Small intestine (tissue), 7 donors: ENCODE results near the gene DTNB. TPM values are rescaled to one million over a fixed set of nuclear protein-coding genes. Genes with fewer than 3 reads are reported as not detected.
"Not testable (repeated sequence)": the region's sequence is repeated elsewhere in the genome, so short reads cannot be mapped to it uniquely, and the experiment has no call there.

ENCODE experiments used
- DNase-seq, 2 donors: peaks; one replicate each; pipeline versions ENCODE4 v3.0.0 to v3.0.0-alpha.2; 2013
- FAIRE-seq: peaks from 2 replicates; lab custom pipeline; 2012; peaks lifted over from hg19 to GRCh38; lab: Jason Lieb, UNC
- H3K27ac ChIP-seq, 3 donors: one replicate each; pipeline ENCODE4 v1.5.1; 2013; ENCODE audit warnings: low read length in 2 of 3, mild to moderate bottlenecking in 2 of 3, control low read depth in 1 of 3, inconsistent platforms in 1 of 3, low read depth in 1 of 3, moderate library complexity in 1 of 3
- H3K27me3 ChIP-seq, 3 donors: one replicate each; pipeline ENCODE4 v1.6.1; 2013; ENCODE audit warnings: low read length in 3 of 3, inconsistent platforms in 1 of 3; ENCODE audit not compliant: control insufficient read depth in 3 of 3, insufficient read depth in 3 of 3
- H3K36me3 ChIP-seq, 3 donors: one replicate each; pipeline ENCODE4 v1.6.1; 2013; ENCODE audit warnings: low read length in 3 of 3, inconsistent platforms in 1 of 3, low read depth in 1 of 3, mild to moderate bottlenecking in 1 of 3, moderate library complexity in 1 of 3; ENCODE audit not compliant: control insufficient read depth in 3 of 3, insufficient read depth in 2 of 3
- H3K4me1 ChIP-seq, 3 donors: one replicate each; pipeline ENCODE4 v1.6.1; 2013; ENCODE audit warnings: low read length in 2 of 3, inconsistent platforms in 1 of 3, low read depth in 1 of 3, mild to moderate bottlenecking in 1 of 3, moderate library complexity in 1 of 3; ENCODE audit not compliant: control insufficient read depth in 3 of 3, insufficient read depth in 2 of 3
- H3K4me3 ChIP-seq, 3 donors: one replicate each; pipeline ENCODE4 v1.5.1; 2013; ENCODE audit warnings: low read length in 3 of 3, control low read depth in 1 of 3, inconsistent platforms in 1 of 3, low read depth in 1 of 3, mild to moderate bottlenecking in 1 of 3, moderate library complexity in 1 of 3
- H3K9me3 ChIP-seq, 2 donors: one replicate each; pipeline ENCODE4 v1.6.1; 2013; ENCODE audit warnings: low read depth in 1 of 2, low read length in 1 of 2; ENCODE audit not compliant: control insufficient read depth in 2 of 2, insufficient read depth in 1 of 2
- WGBS, 3 donors: extraction: QIAGEN DNeasy Blood & Tissue Kit; methylation state at CpG; one replicate each; pipeline ENCODE4 v1.1.7; 2013; 5-methylcytosine and 5-hydroxymethylcytosine counted together
- polyA plus RNA-seq, 4 donors: library from polyadenylated mRNA; stranded (reverse) in 3 of 4; unstranded in 1 of 4; fragments of 200-250 nt in 3 of 4; fragments of 120-200 nt in 1 of 4; gene quantifications; one replicate each; pipeline versions ENCODE4 v1.2.1 to v1.2.3, GENCODE V29; 2013
- donor health status: healthy with polysubstance abuse.
- donor health status: control.
- donor health status: control.
- donor health status: Bipolar disorder and iron deficiency.
- donor health status: healthy.

DTNB gene
- polyA plus RNA-seq, 4 donors = 2.4 to 9.7 (median 4.4) TPM

GRCh38 chr2:25414781-25415180, 258.6 kb downstream of the DTNB start:
- Histone ChIP-seq H3K4me3 (no peak overlapping the region), H3K9me3 (no peaks in the 10 kb centered on the region), H3K27ac (no peak overlapping the region), H3K27me3 (no peaks in the 10 kb centered on the region), H3K4me1 (no peaks in the 10 kb centered on the region), H3K36me3 (no peaks in the 10 kb centered on the region)
- FAIRE-seq (no peak), DNase-seq (no peak)
- 96 to 98% (median 98%) methylated on average over 6 of the region's 6 CpGs for WGBS, 3 donors

GRCh38 chr2:25413409-25413808, 260.0 kb downstream of the DTNB start:
- WGBS, 3 donors = 91 to 95% (median 95%) methylated on average over 7 of the region's 7 CpGs
- DNase-seq, H3K27me3 ChIP-seq, FAIRE-seq, H3K4me1 ChIP-seq, H3K36me3 ChIP-seq, H3K27ac ChIP-seq, H3K9me3 ChIP-seq, H3K4me3 ChIP-seq: not testable (repeated sequence)

DNA sequence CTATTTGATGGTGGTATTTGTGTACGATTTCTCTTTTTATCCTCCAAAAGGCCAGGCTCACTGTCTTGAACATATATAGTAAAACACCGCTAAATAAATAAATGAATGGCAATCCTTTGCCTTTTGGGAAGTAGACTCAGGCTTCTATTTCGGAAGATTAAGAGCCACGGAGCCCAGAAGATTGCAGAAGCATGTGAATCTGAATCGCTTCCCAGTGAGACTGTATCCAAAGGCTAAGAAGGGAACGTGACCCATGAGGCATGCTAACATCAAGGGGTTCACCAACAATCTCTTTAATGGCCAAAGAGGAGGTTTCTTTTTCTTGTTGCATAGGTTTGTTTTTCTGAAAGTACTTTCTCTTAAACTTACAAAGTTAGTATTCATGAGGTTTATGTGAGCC, 261.6 kb downstream of the DTNB start:
- FAIRE-seq = no peak

DNA sequence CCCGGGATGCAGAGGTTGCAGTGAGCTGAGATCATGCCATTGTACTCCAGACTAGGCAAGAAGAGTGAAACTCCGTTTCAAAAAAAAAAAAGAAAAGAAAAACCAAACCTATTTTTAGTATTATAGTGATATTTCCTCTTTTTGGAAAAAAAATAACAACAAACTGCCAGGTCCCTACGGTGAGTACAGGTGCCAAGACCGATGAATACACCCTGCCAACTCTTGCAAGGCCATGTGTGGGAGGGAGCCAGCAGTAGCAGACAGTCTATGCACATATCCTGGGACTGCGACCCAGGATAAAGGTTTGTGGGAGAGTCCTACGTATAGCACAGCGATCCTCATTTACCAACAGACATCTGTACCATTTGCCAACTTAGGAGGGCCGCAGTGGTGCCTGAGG, 262.1 kb downstream of the DTNB start:
- no peak for DNase-seq
- H3K4me3 ChIP-seq = no peak overlapping the region
- WGBS, 3 donors = 77 to 89% (median 82%) methylated on average over 8 of the region's 8 CpGs

More for the DNA sequence above, 261.6 kb downstream of the DTNB start:
- H3K36me3 ChIP-seq = no peaks in the 10 kb centered on the region
- H3K27me3 ChIP-seq = no peaks in the 10 kb centered on the region
- no peaks in the 10 kb centered on the region for H3K4me1 ChIP-seq
- DNase-seq = no peak
- no peak overlapping the region for H3K4me3 ChIP-seq
- no peaks in the 10 kb centered on the region for H3K9me3 ChIP-seq
- H3K27ac ChIP-seq = no peak overlapping the region
- WGBS, 3 donors = 82 to 91% (median 86%) methylated on average over 6 of the region's 6 CpGs

DNA sequence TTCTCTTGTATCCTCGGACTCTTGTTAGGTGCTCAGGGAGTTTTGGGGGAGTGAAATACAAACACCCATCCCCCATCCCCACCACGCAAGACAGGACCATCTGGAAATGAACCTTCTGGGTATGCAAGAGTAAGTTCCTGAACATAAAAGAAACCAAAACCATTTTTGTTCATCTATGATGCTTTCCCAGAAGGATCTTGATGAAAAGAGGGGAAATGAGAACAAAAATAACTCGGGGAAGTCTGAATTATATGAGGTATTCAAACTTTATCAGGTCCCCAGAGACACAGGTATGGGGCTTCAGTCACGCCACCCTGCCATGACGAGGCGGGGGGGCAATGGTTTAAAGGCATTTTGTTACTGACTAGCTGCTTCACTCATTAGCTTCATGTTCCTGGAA, 263.0 kb downstream of the DTNB start:
- no peaks in the 10 kb centered on the region for H3K9me3 ChIP-seq
- H3K27me3 ChIP-seq = no peaks in the 10 kb centered on the region
- H3K27ac ChIP-seq = no peak overlapping the region
- H3K36me3 ChIP-seq = no peaks in the 10 kb centered on the region
- H3K4me3 ChIP-seq = no peak overlapping the region
- DNase-seq (no peak), FAIRE-seq (no peak)
- H3K4me1 ChIP-seq = no peaks in the 10 kb centered on the region
- 79 to 87% (median 86%) methylated on average over 6 of the region's 6 CpGs for WGBS, 3 donors

More for the DNA sequence above, 262.1 kb downstream of the DTNB start:
- FAIRE-seq = no peak
- Histone ChIP-seq H3K9me3 (no peaks in the 10 kb centered on the region), H3K4me1 (no peaks in the 10 kb centered on the region), H3K27me3 (no peaks in the 10 kb centered on the region), H3K27ac (peak overlapping the region in 1 of 3 donors; percentile 19), H3K36me3 (no peaks in the 10 kb centered on the region)

DNA sequence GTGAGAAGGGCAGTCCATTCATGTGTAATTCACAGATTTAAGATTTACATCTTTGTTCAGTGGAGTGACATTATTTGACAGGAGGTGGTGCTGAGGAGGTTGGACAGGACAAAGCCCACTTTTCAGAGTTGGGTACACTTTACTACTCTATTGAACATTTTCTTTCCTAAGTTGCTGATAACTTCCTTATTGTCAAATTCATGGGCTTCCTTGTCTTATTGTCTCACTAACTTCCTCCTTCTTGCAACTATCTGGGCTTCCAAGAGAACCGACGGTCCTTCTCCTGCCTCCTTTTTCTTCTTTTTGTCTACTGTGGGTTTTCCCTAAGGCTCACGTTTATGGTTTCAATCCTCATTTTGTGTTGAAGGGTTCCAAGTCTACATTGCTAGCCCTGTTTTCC, 263.9 kb downstream of the DTNB start:
- 70 to 83% (median 82%) methylated on average over 3 of the region's 3 CpGs for WGBS, 3 donors
- Histone ChIP-seq H3K4me1 (no peaks in the 10 kb centered on the region), H3K27me3 (no peaks in the 10 kb centered on the region), H3K36me3 (no peaks in the 10 kb centered on the region), H3K27ac (no peak overlapping the region), H3K9me3 (no peaks in the 10 kb centered on the region), H3K4me3 (no peak overlapping the region)
- DNase-seq (no peak), FAIRE-seq (no peak)

GRCh38 chr2:25409044-25409443, 264.3 kb downstream of the DTNB start:
- Histone ChIP-seq H3K4me3 (no peak overlapping the region), H3K27me3 (no peaks in the 10 kb centered on the region), H3K36me3 (no peaks in the 10 kb centered on the region), H3K27ac (no peak overlapping the region), H3K9me3 (no peaks in the 10 kb centered on the region), H3K4me1 (no peaks in the 10 kb centered on the region)
- no peak for DNase-seq
- 93 to 100% (median 95%) methylated on average over 1 of the region's 1 CpG for WGBS, 3 donors
- FAIRE-seq = no peak

- Histone ChIP-seq H3K27ac (no peak overlapping the region), H3K9me3 (no peaks in the 10 kb centered on the region), H3K4me1 (no peaks in the 10 kb centered on the region), H3K36me3 (no peaks in the 10 kb centered on the region), H3K27me3 (no peaks in the 10 kb centered on the region), H3K4me3 (no peak overlapping the region)
- DNase-seq (no peak), FAIRE-seq (no peak)
- 88 to 95% (median 93%) methylated on average over 9 of the region's 9 CpGs for WGBS, 3 donors
These were observed 267.6 kb downstream of the DTNB start for GRCh38 chr2:25405611-25406295.
